IMR-90 (cell line): ENCODE data around the gene P2RY2.

Experiments used
- BHLHE40 ChIP-seq: fragments of 150-350 bp; IDR thresholded peaks from 2 replicates; pipeline ENCODE4 v1.6.1; 2016; ENCODE audit warnings: mild to moderate bottlenecking, low read depth, low read length
- CTCF ChIP-seq: conservative IDR thresholded peaks from 2 replicates; pipeline ENCODE4 v1.5.1; 2012; ENCODE audit warnings: mild to moderate bottlenecking, low read depth, low read length, improper control_type of control experiment
- FOS ChIP-seq: fragments of 150-350 bp; IDR thresholded peaks from 2 replicates; pipeline ENCODE4 v1.6.1; 2016; ENCODE audit warnings: low read depth, low read length
- MAFK ChIP-seq: IDR thresholded peaks from 2 replicates; pipeline ENCODE4 v1.6.1; 2012; ENCODE audit warnings: low read depth, low read length, improper control_type of control experiment
- MAZ ChIP-seq: IDR thresholded peaks from 2 replicates; pipeline ENCODE4 v1.6.1; 2012; ENCODE audit warnings: low read depth, mild to moderate bottlenecking, low read length, improper control_type of control experiment, moderate library complexity, borderline replicate concordance
- MXI1 ChIP-seq: IDR thresholded peaks from 2 replicates; pipeline ENCODE4 v1.6.1; 2012; ENCODE audit warnings: low read depth, mild to moderate bottlenecking, low read length, moderate library complexity, borderline replicate concordance
- POLR2A ChIP-seq: IDR thresholded peaks from 2 replicates; pipeline ENCODE4 v1.6.1; 2012; ENCODE audit warnings: mild to moderate bottlenecking, low read depth, low read length
- RAD21 ChIP-seq: IDR thresholded peaks from 2 replicates; pipeline ENCODE4 v1.6.1; 2012; ENCODE audit warnings: low read length, improper control_type of control experiment
- RFX5 ChIP-seq: IDR thresholded peaks from 2 replicates; pipeline ENCODE4 v1.8.0; 2012; ENCODE audit warnings: low read depth, mild to moderate bottlenecking, low read length, moderate library complexity
- SMC3 ChIP-seq: fragments of 150-350 bp; IDR thresholded peaks from 2 replicates; pipeline ENCODE4 v1.6.1; 2016; ENCODE audit warnings: low read depth, mild to moderate bottlenecking, antibody characterized with exemption, low read length, moderate library complexity
- USF2 ChIP-seq: fragments of 150-350 bp; IDR thresholded peaks from 2 replicates; pipeline ENCODE4 v1.6.1; 2017; ENCODE audit warnings: mild to moderate bottlenecking, antibody characterized with exemption, low read length, low read depth

DNA sequence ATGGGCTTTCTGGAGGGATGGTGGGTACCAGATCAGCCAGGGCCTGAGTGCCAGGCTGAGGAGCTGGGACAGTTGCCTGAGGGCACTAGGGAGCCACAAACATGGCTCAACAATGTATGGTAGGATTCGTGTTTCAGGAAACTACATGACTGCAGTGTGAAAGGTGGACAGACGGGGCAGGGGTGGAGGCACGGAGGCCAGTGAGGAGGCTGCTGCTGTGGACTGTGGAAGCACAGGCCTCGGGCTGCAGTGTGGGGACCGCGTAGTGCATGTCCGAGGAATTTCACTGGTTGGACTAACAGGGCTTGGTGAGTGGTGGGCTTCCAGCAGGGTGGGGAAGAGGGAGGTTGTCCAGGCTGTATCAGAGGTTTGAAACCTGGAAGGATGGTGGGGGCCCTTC, 7.8 kb downstream of the P2RY2 start:
- TF ChIP-seq CTCF = no peak
- no peak for TF ChIP-seq POLR2A
- no peak for TF ChIP-seq SMC3
- TF ChIP-seq USF2 = no peak
- no peak for TF ChIP-seq FOS
- no peak for TF ChIP-seq MAZ
- TF ChIP-seq BHLHE40 = no peak
- TF ChIP-seq MAFK = no peak
- TF ChIP-seq RAD21 = no peak
- no peak for TF ChIP-seq RFX5
- TF ChIP-seq MXI1 = no peak
